SJSA1 (cell line): Measurements from ENCODE around the gene SLC6A2. TPM values are rescaled to one million over a fixed set of nuclear protein-coding genes. Genes with fewer than 3 reads are reported as not detected.

ENCODE experiments used
- DNase-seq, 2 experiments: peaks; one replicate each; pipeline ENCODE4 v3.0.0-alpha.2; 2015 to 2020; ENCODE audit warnings: low spot score in 2 of 2, low read depth in 1 of 2
- H3K27ac ChIP-seq: fragments of 250-450 bp; sonication (Bioruptor Pico); 2 replicates; pipeline ENCODE4 v1.5.1; 2020; ENCODE audit warnings: mild to moderate bottlenecking, moderate library complexity
- H3K27me3 ChIP-seq: fragments of 250-450 bp; sonication (Bioruptor Pico); replicated peaks from 2 replicates; pipeline ENCODE4 v1.5.1; 2020; ENCODE audit warnings: mild to moderate bottlenecking, moderate library complexity
- H3K36me3 ChIP-seq: fragments of 250-450 bp; sonication (Bioruptor Pico); 2 replicates; pipeline ENCODE4 v1.5.1; 2020; ENCODE audit warnings: mild to moderate bottlenecking
- H3K4me1 ChIP-seq: fragments of 250-450 bp; sonication (Bioruptor Pico); replicated peaks from 2 replicates; pipeline ENCODE4 v1.6.1; 2021; ENCODE audit warnings: mild to moderate bottlenecking
- H3K4me3 ChIP-seq: fragments of 250-450 bp; sonication (Bioruptor Pico); 2 replicates; pipeline ENCODE4 v1.5.1; 2020; ENCODE audit warnings: mild to moderate bottlenecking
- H3K9me3 ChIP-seq: fragments of 250-450 bp; sonication (Bioruptor Pico); replicated peaks from 2 replicates; pipeline ENCODE4 v1.5.1; 2020; ENCODE audit warnings: mild to moderate bottlenecking
- total RNA-seq: library from RNA; depleted of rRNA; stranded (reverse); fragments of >200 nt; shearing (Covaris generic); gene quantifications from 2 replicates; pipeline ENCODE4 v1.2.3, GENCODE V29; 2014

The SLC6A2 gene
- total RNA-seq, 1 experiment from 2014 or later, result not detected

DNA sequence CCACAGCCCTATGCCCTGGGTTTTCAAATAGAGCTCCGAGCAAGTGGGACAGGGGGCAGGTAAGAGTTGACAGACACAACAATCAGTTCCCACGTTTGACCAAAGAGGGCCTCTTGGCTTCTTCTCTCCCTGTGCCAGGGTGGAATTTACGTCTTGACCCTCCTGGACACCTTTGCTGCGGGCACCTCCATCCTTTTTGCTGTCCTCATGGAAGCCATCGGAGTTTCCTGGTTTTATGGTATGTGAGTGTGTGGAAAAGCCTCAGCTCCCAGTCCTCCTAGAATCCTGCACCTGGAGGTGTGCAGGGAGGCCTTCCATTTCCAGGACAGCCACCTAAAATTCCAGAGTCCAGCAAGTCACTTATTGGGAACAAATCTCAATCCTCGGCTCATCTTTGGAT lies 42.5 kb downstream of the SLC6A2 start:
- Histone ChIP-seq H3K27ac (no peak overlapping the region), H3K36me3 (no peaks in the 10 kb centered on the region), H3K9me3 (no peaks in the 10 kb centered on the region), H3K27me3 (no peaks in the 10 kb centered on the region; the same call in 1 of the 2 replicates), H3K4me3 (no peak overlapping the region), H3K4me1 (no peaks in the 10 kb centered on the region)
- DNase-seq, result no peak

- Histone ChIP-seq H3K4me1 (no peaks in the 10 kb centered on the region), H3K4me3 (no peak overlapping the region), H3K27me3 (no peaks in the 10 kb centered on the region; the same call in 1 of the 2 replicates), H3K36me3 (no peaks in the 10 kb centered on the region), H3K27ac (no peak overlapping the region), H3K9me3 (no peaks in the 10 kb centered on the region)
- DNase-seq, result no peak
These were observed 43.2 kb downstream of the SLC6A2 start for GRCh38 chr16:55698946-55699345.

DNA sequence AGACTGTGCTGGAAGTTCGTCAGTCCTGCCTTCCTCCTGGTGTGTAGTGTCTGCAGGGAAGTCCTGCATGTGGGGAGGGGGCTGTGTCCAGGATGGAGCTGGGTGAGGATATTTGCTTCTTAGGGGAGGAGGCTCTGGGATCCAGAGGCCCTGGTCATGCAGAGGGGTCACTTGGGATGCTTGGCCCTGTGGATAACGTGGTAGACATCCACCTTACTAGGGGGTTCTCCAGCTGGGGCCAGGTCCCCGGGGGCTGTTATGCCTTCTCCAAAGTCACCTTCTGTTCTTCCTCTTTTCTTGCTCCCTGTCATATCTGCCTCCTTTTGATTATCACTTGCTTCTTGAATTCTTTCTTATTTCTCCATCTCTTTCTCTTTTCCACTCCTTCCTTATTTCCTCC lies 43.8 kb downstream of the SLC6A2 start:
- no peaks in the 10 kb centered on the region for H3K4me1 ChIP-seq
- no peaks in the 10 kb centered on the region; the same call in 1 of the 2 replicates for H3K27me3 ChIP-seq
- H3K36me3 ChIP-seq, result no peaks in the 10 kb centered on the region
- H3K27ac ChIP-seq, result no peak overlapping the region
- H3K4me3 ChIP-seq, result no peak overlapping the region
- H3K9me3 ChIP-seq, result no peaks in the 10 kb centered on the region
- DNase-seq, result no peak

- no peak overlapping the region for H3K27ac ChIP-seq
- no peaks in the 10 kb centered on the region; the same call in 1 of the 2 replicates for H3K27me3 ChIP-seq
- no peaks in the 10 kb centered on the region for H3K4me1 ChIP-seq
- no peaks in the 10 kb centered on the region for H3K9me3 ChIP-seq
- DNase-seq, result no peak
- no peaks in the 10 kb centered on the region for H3K36me3 ChIP-seq
- no peak overlapping the region for H3K4me3 ChIP-seq
These were observed 44.3 kb downstream of the SLC6A2 start for GRCh38 chr16:55700067-55700466.

GRCh38 chr16:55700961-55701360 lies 45.2 kb downstream of the SLC6A2 start:
- no peak overlapping the region for H3K27ac ChIP-seq
- no peaks in the 10 kb centered on the region for H3K36me3 ChIP-seq
- no peak overlapping the region for H3K4me3 ChIP-seq
- no peak for DNase-seq
- H3K9me3 ChIP-seq, result no peaks in the 10 kb centered on the region
- H3K4me1 ChIP-seq, result no peaks in the 10 kb centered on the region
- no peaks in the 10 kb centered on the region; the same call in 1 of the 2 replicates for H3K27me3 ChIP-seq

GRCh38 chr16:55701442-55702319 lies 45.9 kb downstream of the SLC6A2 start:
- H3K36me3 ChIP-seq, result no peaks in the 10 kb centered on the region
- H3K27ac ChIP-seq, result no peak overlapping the region
- no peak overlapping the region for H3K4me3 ChIP-seq
- no peaks in the 10 kb centered on the region; the same call in 1 of the 2 replicates for H3K27me3 ChIP-seq
- H3K4me1 ChIP-seq, result no peaks in the 10 kb centered on the region
- peak; percentile 27 to 64 for DNase-seq
- H3K9me3 ChIP-seq, result no peaks in the 10 kb centered on the region

GRCh38 chr16:55703003-55704001 lies 47.5 kb downstream of the SLC6A2 start:
- H3K27me3 ChIP-seq, result no peaks in the 10 kb centered on the region; the same call in 1 of the 2 replicates
- peak in 1 of 2 experiments; percentile 36 for DNase-seq
- no peaks in the 10 kb centered on the region for H3K9me3 ChIP-seq
- no peaks in the 10 kb centered on the region for H3K36me3 ChIP-seq
- no peak overlapping the region for H3K4me3 ChIP-seq
- no peak overlapping the region for H3K27ac ChIP-seq
- H3K4me1 ChIP-seq, result no peaks in the 10 kb centered on the region

DNA sequence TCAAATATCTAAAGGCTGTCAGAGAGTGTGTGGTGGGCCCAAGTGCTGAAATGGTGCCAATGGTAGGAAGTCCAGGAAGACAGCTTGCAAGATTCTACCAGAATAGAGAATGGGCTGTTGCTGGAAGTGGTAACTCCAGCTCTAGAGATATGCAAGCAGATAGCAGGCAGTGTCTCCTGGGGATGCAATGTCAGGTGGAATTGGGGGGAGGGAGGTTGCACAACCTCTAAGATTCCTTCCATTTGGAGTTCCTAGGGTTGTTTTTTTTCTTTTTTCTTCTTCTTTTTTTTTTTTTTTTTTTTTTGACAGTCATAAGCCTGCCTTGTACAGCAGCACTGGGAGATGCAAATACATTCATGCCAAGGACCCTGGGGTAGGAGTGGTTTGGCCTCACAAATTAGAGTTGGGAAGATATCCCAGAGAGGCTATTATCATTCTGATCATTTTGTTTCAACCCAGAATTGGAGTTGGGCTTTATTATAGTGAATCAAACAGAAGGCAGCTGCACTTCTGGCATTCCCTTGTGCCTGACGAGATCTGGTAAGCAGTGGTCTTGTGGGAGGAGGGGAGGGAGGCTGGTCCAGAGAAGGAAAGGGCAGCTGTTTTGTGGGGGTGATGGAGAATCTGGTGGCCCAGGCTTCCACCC lies 51.1 kb downstream of the SLC6A2 start:
- no peak for DNase-seq
- Histone ChIP-seq H3K27me3 (no peaks in the 10 kb centered on the region; the same call in 1 of the 2 replicates), H3K36me3 (no peaks in the 10 kb centered on the region), H3K4me3 (no peak overlapping the region), H3K27ac (no peak overlapping the region), H3K4me1 (no peaks in the 10 kb centered on the region), H3K9me3 (no peaks in the 10 kb centered on the region)

- H3K27ac ChIP-seq, result no peak overlapping the region
- no peak for DNase-seq
- peaks cover 3% of the 10 kb centered on the region; the same call in 1 of the 2 replicates for H3K27me3 ChIP-seq
- no peak overlapping the region for H3K4me3 ChIP-seq
- no peaks in the 10 kb centered on the region for H3K36me3 ChIP-seq
- H3K9me3 ChIP-seq, result no peaks in the 10 kb centered on the region
- no peaks in the 10 kb centered on the region for H3K4me1 ChIP-seq
These were observed 54.0 kb downstream of the SLC6A2 start for GRCh38 chr16:55709801-55710200.

GRCh38 chr16:55710466-55710865 lies 54.7 kb downstream of the SLC6A2 start:
- DNase-seq, result no peak
- Histone ChIP-seq H3K27ac (no peak overlapping the region), H3K4me3 (no peak overlapping the region), H3K27me3 (peaks cover 3% of the 10 kb centered on the region; the same call in 1 of the 2 replicates), H3K4me1 (no peaks in the 10 kb centered on the region), H3K9me3 (no peaks in the 10 kb centered on the region), H3K36me3 (no peaks in the 10 kb centered on the region)

GRCh38 chr16:55711959-55712876 lies 56.4 kb downstream of the SLC6A2 start:
- Histone ChIP-seq H3K4me1 (no peaks in the 10 kb centered on the region), H3K4me3 (no peak overlapping the region)

DNA sequence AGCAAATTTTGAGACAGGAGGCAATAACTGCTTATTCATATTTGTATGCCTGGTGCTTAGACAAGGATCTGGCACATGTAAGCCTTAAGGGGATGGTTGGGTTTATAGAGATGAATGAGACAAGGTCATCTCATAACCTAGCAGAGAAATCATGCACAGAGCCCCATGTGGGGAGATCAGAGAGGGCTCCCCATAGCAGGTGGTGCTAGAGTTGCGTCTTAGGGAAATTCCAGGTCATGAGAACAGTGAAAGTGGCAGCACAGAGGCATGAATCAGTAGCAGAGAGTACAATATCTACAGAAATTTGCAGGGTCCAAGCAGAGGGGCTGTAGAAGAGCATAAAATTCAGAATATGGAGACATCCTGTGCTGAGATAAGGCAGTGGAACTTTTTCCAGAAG lies 57.3 kb downstream of the SLC6A2 start:
- no peaks in the 10 kb centered on the region for H3K9me3 ChIP-seq
- no peaks in the 10 kb centered on the region for H3K36me3 ChIP-seq
- peaks cover 11% of the 10 kb centered on the region; the same call in 1 of the 2 replicates for H3K27me3 ChIP-seq
- H3K27ac ChIP-seq, result no peak overlapping the region
- DNase-seq, result no peak
- H3K4me1 ChIP-seq, result no peaks in the 10 kb centered on the region
- H3K4me3 ChIP-seq, result no peak overlapping the region

More at GRCh38 chr16:55711959-55712876, 56.4 kb downstream of the SLC6A2 start:
- H3K27ac ChIP-seq, result no peak overlapping the region
- peak; percentile 39 to 61 for DNase-seq
- H3K27me3 ChIP-seq, result peaks cover 11% of the 10 kb centered on the region; the same call in 1 of the 2 replicates
- H3K36me3 ChIP-seq, result no peaks in the 10 kb centered on the region
- no peaks in the 10 kb centered on the region for H3K9me3 ChIP-seq
